DLD1 (cell line): ENCODE data around the gene TFPI2.

ENCODE experiments used
- in situ Hi-C: cut with HindIII; loops from 2 replicates; pipeline ENCODE4 v1.10.0; 2017; ENCODE audit warnings: low sequenced_read_pairs

TFPI2 gene

DNA sequence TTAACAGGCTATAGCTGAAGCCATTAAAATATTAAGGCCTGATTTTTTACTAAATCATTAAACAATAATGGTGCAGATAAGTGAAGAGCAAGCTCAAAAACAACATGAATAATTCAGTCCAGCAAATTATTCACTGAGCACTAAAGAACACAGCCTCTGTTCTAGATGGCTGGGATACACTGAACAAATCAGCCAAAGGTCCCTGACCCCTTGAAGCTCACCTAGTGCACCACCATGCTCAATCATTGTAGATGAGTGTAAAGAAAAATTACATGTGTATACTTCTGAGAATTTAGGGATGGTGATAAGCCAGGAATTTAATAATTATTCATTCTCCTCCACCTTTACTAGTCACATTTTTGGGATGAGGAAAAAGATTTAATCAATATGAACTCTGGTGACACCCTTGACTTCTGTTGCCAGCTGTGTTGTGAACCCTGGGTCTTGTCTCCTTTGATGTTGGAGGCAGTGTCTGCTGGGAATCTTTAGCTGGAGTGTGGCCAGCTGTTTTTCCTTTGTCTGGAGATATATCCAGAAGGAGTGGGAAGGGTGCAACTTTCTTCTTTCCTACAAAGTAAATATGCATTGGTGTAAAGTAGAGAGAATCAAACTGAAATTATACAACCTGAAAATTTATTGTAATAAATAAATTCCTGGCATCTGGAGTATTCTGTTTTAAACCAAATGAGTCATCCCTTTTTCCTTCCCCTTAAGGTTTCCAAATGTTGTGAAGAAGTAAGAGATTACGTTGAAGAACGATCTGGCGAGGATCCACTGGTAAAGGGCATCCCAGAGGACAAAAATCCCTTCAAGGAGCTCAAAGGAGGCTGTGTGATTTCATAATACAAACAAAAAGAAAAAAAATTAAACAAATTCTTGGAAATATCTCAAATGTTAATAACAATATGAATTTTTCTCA is 19.8 kb upstream of the TFPI2 start:
- in situ Hi-C loops = no loop called here

DNA sequence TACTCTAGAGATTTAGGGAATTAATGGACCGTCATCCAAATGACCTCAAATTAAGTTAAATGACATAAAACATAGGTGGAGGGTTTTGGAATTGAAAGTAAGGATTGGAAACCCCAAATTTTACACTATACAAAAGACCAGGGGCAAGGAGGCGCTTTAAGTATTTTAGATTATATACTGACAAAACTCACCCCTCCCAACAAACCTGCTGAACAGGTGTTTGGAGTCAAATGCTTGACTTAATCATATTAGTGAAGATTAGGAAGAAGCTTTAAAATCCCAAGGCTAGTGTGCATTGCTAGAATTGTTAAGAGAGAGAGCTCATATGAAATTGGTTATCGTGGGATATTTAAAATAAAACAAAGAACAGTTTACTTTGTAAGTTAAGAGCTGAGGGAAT is 15.7 kb upstream of the TFPI2 start, which contains the start of gene GNGT1:
TSS of gene GNGT1 (plus strand) at position 301 of the 400 bp plus-strand sequence. CDS start 180 bp downstream, outside the sequence.
- in situ Hi-C loops = no loop called here

DNA sequence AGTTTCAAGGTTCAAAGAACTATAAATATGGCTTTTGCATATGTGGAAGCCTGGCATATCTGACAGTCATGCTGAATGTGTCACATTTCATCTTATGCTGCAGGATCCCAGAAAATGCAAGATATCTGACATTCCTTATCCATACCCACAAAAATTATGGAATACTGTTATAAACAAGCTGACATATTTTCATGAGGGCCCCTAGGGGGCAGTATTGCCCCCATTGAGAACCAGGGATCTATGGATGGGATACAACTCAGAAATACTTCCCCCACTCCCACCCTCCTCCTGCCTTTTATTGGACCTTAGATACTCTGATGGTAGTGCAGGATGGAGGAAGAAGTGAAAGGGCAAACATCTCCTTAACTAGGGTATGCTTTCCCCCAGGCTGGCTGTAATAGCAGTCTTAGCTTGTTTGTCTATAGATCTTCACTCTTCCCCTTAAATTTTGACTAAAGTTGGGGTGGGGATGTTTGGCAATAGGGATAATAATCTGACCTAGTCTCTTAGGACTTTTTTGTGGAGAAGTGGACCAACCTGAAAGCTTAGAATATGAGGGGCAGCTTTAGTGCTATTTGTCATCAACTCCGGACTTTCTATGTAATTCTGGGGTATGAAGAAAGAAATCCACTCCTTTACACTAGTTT is 12.3 kb upstream of the TFPI2 start:
- in situ Hi-C loops = no loop called here

DNA sequence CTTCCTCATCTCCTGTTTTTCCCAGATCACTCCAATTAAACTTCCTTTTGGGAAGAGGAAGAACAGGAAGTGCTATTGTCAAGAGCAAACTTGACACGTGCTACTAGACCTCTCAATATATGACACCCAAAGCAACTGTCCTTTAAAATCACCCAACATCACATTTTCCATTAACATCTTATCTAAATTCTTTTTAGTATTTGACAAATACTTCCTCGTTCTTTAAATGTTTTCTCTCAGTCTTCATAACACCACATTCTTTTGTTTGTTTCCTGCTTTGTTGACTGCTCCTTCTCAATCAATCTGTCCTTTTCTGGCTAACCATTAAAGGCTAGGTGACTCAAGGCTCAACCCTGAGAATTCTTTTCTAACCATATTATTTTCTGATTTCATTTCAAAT is 7.1 kb upstream of the TFPI2 start:
- in situ Hi-C loops = no loop called here

DNA sequence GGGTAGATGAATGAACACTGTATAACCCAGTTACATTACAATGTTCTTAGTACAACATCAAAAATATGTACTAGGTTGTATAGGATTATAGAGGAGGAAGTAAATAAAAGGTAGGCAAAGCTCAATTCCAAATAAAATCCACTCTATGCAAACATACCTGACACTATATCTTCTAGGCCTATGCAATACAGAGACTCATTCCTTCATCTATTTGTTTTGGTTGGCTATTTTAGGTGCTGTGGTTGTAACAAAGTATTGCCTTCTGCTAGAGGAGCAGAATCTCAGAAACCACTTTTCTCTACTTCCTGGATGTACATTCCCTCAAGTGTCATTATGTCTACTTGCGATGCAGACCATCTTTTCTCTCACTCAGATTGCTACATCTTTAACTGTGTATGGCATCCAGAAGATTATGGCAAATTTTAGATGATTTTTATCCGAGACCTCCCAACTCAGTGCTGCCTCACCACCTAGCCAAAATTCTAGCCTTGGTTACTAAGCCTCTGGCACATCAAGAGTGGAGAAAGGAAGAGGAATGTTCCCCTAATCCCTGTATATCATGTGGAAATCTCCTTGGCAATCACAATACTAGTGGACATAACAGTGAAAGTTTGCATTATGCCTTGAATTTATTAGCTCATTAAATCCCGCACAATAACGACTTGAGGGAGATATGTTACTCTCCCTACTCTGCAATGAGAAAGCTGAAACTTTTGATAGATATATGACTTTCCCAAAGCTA is 5.5 kb upstream of the TFPI2 start:
- in situ Hi-C loops = no loop called here

DNA sequence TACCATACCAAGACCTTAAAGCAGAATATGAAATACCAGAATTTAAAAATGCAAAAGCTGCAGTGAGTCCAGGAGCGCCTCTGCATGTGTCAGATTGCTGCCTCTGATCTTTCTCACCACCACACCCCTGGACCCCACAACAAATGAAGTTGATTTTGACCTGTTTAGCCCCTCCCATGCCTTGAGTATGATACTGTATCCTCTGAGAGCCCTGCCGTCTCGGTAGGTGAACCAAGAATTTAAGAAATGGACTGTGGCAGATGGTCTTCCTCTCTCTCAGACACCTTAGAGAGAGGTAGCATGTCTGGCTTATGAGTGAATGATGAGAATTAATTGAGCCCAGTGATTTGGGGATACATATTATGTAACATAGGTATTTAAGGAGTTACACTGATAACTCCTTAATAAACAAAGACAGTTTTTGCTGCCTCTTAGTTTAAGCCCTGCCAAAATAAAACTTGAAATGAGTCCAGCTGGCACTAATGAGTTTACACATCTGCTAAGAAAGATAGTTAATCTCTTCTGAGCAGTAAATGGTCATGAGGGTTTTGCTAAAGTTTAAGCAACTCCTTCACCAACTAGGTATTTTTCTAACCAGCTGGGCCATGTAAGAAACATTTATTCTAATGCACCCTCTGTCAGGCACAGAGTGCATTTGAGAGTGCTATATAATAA is 4.5 kb upstream of the TFPI2 start:
- in situ Hi-C loops = no loop called here

DNA sequence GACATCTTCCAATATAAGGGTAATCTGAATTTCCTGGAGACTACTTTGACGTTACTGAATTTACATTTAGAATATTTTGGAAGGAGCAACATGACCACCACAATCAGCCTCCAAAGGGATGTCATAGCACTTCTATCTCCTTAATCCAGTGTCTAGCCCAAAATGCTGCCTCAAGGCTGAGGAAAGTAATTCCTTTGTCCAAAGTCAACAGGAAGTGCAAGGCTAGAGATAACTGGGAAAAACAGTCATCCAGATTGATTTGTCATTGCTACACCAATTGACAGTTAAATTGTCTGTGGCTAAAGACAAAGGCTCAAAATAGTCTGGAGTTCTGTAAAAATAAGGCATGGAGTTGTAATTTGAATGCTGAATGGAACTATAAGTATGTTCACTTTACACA is 3.9 kb upstream of the TFPI2 start:
- in situ Hi-C loops = no loop called here

DNA sequence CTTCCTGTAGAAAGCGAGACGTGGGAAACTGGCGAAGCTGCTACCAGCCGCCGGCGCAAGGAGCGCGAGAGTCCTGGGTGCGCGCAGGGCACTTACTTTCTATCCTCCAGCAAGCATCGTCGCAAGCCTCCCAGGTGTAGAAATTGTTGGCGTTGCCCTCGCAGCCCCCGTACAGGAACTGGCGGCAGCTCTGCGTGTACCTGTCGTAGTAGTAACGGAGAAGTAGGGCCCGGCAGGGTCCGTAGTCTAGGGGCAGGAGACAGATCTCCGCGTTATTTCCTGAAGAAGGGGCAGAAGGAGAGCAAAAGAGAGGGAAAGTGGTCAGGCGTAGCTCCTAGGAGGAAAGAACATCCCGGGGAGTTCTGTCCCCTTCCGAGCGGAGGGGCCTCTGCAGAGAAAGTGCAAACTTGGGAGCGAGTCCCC is 501 bp downstream of the TFPI2 start:
- in situ Hi-C loops = no loop called here

DNA sequence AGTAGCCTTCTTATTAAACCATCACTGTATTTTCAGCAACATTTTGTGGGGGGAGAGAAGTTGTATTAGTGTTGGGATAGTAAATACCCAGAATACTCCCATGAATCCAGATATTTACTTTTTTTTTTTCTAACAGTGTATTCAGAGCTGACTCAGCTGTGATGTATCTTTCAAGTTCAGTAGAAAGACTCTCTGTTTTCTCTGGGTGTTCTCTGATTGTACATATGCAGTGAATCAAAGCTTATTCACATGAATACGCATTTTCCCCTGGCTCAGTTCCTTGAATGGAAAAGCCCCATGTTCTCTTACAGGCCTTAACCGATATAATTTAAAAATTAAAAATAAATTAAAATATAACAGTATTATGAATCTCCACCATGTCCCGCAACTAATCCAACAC is 1.3 kb downstream of the TFPI2 start:
- in situ Hi-C loops = no loop called here

DNA sequence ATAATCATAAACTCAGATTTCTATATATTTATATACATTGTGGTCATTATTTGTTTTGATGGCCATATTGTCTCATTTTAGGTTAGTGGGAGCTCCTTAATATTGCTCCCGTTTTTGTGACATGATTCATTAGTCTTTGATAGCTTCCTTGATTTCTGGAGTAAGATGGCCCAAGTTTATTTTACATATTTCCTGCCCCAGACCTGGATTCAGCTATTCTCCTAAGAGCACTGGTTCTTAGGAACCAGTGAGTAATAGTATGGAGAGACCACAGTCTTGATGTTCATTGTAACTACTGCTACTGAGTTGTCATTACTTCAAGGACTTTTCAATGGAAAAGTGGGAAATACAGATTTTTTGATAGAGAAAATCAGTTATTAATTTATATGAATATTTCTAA is 6.0 kb downstream of the TFPI2 start:
- in situ Hi-C loops = no loop called here

DNA sequence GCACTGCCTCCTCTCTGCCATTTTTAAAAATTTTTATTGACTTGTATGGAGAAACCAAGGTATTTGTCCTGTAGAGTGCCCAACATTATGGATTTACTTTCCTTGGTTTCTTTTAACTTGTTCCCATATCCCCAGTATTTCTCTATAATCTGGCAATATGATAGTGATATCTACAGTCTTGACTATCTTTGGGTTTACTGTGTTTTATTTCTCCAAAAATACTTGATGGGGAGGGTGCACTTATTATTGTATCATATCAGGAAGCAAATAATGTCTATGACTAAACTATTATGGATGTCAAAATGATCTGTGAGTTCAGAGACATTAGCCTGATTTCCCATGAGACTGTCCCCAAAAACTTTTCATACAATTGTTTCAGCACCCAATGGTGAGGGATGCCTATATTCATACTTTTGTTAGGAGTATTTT is 6.6 kb downstream of the TFPI2 start:
- in situ Hi-C loops = no loop called here

DNA sequence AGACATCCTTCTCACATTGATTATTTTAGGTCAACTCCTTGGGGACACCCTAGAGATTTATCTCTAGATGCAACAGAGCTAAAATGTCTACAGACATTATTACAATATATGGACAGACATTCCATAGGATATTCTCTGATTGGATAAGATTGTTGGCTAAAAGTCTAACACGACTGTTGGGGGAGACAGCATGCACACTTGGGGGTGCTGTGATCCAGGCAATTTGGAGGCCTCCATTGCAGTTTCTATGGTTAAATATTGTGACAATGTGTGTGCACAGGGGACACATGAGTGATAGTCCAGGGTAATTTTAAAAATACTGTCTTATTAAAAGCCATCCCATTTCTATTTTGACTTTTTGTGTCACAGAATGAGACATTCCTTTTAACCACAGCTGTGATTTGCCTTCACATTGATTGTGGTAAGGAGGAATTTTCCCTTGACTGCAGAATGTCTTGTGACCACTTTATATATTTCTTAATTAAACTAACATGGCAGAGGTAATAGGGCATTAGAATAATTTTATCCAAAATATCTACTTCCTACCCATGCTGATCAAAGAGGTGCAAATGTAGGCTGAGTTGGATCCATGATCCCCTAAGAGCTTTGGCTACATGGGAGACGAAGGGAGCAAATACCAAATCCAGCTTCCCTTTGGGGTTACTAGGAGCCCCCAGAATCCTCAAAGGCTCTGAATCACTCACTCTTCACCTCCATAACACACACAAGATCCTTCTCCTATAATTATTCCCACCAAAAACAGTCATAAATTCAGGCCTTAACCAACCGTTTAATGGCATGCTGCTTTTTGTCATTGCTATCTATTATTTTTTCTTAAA is 7.3 kb downstream of the TFPI2 start:
- in situ Hi-C loops = no loop called here

DNA sequence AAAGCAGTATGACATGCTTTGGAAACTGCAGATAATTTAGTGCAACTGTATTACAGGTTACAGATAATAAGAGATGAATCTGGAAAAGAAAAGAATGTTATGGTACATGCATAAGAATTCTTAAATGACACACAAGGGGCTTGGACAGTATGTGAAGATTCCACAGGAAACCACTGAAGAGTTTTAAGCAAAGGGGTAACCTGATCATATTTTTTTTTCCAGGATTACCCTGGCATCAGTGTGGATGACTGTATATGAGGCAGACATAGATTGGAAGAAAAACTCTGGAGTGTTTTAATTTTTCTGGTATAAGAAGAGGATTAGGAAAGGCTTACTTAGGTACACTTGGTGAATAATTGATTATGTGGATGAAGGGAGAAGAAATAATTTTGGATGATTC is 8.1 kb downstream of the TFPI2 start:
- in situ Hi-C loops = no loop called here

DNA sequence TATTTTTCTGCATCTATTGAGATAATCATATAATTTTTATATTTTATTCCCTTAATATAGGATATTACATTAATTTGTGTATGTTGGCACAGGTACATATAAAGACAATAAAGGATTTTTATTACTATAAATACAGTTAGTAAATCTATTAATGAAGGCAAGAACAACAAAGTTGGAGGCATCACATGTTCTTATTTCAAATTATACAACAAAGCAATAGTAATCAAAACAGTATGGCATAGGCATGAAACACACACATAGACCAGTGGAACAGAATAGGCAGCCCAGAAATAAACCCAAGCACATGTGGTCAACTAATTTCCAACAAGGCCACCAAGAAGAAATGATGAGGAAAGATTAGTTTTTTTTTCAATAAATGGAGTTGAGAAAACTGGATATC is 11.2 kb downstream of the TFPI2 start:
- in situ Hi-C loops = no loop called here

DNA sequence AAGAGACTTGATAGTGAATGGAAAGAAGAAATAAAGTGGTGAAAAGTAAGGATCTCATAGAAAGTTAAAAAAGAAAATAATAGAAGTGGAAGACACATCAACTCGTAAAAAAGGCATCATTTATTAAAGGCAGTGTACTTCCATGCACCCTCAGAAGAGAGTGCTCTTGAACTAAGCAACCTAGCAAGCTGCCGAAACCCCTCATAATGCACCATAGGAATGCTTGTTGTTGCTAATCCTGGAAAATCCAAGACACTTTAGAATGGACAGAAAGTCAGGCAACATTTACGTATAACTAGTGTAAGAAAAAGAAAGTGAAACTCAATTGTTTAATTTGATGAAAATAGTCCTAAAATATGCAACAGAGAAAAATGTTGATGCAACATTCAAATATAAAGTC is 12.8 kb downstream of the TFPI2 start:
- in situ Hi-C loops = no loop called here

DNA sequence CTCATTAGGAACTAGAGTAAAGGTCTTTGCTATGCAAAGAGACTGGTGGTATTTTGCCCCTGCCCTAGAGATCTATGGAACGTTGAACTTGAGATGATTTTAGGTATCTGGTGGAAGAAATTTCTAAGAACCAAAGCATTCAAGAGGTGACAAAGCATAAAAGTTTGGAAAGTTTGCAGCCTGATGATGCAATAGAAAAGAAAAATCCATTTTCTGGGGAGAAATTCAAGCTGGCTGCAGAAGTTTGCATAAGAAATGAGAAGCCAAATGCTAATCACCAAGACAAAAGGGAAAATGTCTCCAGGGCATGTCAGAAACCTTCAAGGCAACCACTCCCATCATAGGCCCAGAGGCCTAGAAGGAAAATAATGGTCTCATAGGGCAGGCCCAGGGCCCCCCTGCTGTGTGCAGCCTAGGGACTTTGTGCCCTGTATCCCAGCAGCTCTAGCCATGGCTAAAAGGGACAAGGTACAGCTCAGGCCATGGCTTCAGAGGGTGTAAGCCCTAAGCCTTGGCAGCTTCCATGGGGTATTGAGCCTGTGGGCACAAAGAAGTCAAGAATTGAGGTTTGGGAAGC is 16.5 kb downstream of the TFPI2 start:
- in situ Hi-C loops = no loop called here

DNA sequence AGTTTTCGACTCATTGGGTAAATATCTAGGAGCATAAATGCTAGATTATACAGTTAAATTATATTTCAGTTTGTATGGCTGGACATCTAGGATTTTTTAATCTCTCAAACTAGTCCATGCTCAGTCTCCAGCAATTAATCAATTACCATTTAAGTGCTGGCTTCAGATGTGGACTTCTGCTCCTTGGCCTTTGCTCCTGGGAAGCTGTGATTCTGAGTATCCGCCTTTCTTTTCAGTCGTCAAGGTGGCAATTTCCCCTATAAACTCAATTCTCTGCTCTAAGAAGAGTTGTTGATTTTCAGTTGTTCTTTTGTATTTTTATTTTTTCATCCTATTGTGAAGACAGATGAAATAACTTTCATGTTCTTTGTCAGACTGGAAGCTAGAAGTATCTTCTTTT is 23.7 kb downstream of the TFPI2 start:
- in situ Hi-C loops = no loop called here

DNA sequence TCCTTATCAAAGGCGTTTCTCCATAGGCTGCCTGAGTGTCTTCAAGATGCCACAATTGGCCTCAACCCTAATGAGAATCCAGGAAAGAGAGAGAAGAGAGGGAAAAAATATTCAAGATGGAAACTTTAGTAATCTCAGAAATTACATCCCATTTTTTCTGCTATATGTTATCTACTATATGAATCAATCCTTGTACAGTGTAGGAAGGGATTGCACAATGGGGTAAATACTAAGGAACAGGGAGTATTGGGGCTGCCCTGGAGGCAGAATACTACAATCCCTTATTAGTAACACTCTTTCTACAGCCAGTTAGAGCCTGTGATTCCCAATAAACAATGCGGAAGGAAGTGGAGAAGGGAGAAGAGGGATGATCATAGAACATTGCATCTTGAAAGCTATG is 27.9 kb downstream of the TFPI2 start:
- in situ Hi-C loops = no loop called here

DNA sequence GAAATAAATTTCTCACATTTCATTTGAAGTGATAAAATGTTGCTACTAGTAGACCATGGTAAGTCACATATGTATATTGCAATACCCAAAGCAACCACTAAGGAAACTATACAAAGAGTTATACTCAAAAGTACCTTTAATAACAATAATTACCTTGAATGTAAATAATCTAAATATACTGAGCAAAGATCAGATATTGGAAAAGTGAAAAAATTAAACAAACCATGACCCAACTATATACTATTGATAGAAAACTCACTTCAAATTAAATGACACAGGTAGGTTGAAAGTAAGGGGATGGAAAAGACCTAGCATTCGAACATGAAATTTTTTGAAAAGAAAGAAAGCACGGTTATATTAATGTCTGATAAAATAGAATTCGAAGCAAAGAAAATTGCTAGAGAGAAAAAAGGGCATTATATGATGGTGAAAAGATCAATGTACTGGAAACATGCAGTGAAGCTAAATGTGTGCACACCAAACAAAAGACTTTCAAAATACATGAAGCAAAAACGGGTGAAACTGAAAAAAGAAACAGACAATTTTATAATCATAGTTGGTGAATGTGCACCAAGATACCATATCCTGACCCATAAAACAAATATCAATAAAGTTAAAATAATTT is 29.1 kb downstream of the TFPI2 start:
- in situ Hi-C loops = no loop called here
